Breast epithelium (tissue), 4 donors: ENCODE results near the gene PPM1M. TPM values are rescaled to one million over a fixed set of nuclear protein-coding genes. Genes with fewer than 3 reads are reported as not detected.

Experiments
- DNase-seq, 2 donors: peaks; one replicate each; pipeline ENCODE4 v3.0.0-alpha.2; 2019; ENCODE audit warnings: low spot score in 2 of 2
- H3K27ac ChIP-seq, 2 donors: fragments of 200-600 bp; sonication (generic) in 1 of 2; one replicate each; pipeline ENCODE4 v1.5.1; 2016 to 2019; ENCODE audit warnings: mild to moderate bottlenecking in 1 of 2
- H3K27me3 ChIP-seq, 2 donors: fragments of 200-600 bp; sonication (generic) in 1 of 2; one replicate each; pipeline versions ENCODE4 v1.5.1 to v1.6.0; 2017 to 2019; ENCODE audit warnings: control low read depth in 1 of 2, mild to moderate bottlenecking in 1 of 2
- H3K36me3 ChIP-seq: fragments of 200-600 bp; one replicate; pipeline ENCODE4 v1.5.1; 2019
- H3K4me1 ChIP-seq, 2 donors: fragments of 200-600 bp; sonication (generic); one replicate each; pipeline ENCODE4 v1.5.1; 2016 to 2019; ENCODE audit warnings: control low read depth in 1 of 2
- H3K4me3 ChIP-seq, 3 donors: fragments of 200-600 bp; sonication (generic); 1 replicate in 2 of 3; 2 replicates in 1 of 3; pipeline ENCODE4 v1.5.1; 2016 to 2019; ENCODE audit warnings: mild to moderate bottlenecking in 3 of 3, moderate library complexity in 2 of 3
- H3K9me3 ChIP-seq, 2 donors: fragments of 200-600 bp; sonication (generic) in 1 of 2; one replicate each; pipeline ENCODE4 v1.5.1; 2016 to 2019; ENCODE audit warnings: control low read depth in 1 of 2
- POLR2A ChIP-seq: fragments of 450-650 bp; IDR thresholded peaks from one replicate; pipeline ENCODE4 v1.6.1; 2016; ENCODE audit warnings: antibody characterized with exemption, mild to moderate bottlenecking, moderate library complexity
- POLR2AphosphoS5 ChIP-seq, 3 donors: sonication (generic); formaldehyde crosslinking; IDR thresholded peaks; one replicate each; pipeline ENCODE4 v1.6.1; 2017; ENCODE audit warnings: antibody characterized with exemption in 3 of 3
- intact Hi-C: fragments of 100-400 bp; cut with DNase I; formaldehyde crosslinking; loops from one replicate; pipeline ENCODE4 v1.15.1; 2023; ENCODE audit warnings: low total_unique reads
- total RNA-seq, 3 donors: library from RNA; depleted of rRNA; stranded (reverse); fragments of >200 nt; gene quantifications; one replicate each; pipeline ENCODE4 v1.1.0, GENCODE V29; 2016
- TF ChIP-seq, protein P1 (sequence below), 3 donors: fragments of 450-650 bp; IDR thresholded peaks; one replicate each; pipeline ENCODE4 v1.5.1; 2016 to 2017; ENCODE audit warnings: antibody characterized with exemption in 3 of 3, mild to moderate bottlenecking in 3 of 3, moderate library complexity in 3 of 3

PPM1M gene
- total RNA-seq, 3 donors from 2014 or later, result 15.4 to 31.2 (median 20.2) TPM

- no peak for DNase-seq
- no peak for TF ChIP-seq POLR2AphosphoS5 (IDR thresholded peaks at IDR 0.05)
- no peak for TF ChIP-seq POLR2A
- TF ChIP-seq, protein P1, sequence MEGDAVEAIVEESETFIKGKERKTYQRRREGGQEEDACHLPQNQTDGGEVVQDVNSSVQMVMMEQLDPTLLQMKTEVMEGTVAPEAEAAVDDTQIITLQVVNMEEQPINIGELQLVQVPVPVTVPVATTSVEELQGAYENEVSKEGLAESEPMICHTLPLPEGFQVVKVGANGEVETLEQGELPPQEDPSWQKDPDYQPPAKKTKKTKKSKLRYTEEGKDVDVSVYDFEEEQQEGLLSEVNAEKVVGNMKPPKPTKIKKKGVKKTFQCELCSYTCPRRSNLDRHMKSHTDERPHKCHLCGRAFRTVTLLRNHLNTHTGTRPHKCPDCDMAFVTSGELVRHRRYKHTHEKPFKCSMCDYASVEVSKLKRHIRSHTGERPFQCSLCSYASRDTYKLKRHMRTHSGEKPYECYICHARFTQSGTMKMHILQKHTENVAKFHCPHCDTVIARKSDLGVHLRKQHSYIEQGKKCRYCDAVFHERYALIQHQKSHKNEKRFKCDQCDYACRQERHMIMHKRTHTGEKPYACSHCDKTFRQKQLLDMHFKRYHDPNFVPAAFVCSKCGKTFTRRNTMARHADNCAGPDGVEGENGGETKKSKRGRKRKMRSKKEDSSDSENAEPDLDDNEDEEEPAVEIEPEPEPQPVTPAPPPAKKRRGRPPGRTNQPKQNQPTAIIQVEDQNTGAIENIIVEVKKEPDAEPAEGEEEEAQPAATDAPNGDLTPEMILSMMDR (IDR thresholded peaks at IDR 0.05), result no peak
- intact Hi-C loops, result no loop called here
- Histone ChIP-seq H3K9me3 (no peaks in the 10 kb centered on the region), H3K27ac (no peak overlapping the region), H3K4me3 (no peak overlapping the region), H3K36me3 (no peaks in the 10 kb centered on the region), H3K27me3 (no peaks in the 10 kb centered on the region), H3K4me1 (no peaks in the 10 kb centered on the region)
These were observed 48.1 kb downstream of the PPM1M start for GRCh38 chr3:52293491-52294319.

- no peaks in the 10 kb centered on the region for H3K4me1 ChIP-seq
- H3K4me3 ChIP-seq, result no peak overlapping the region
- no peaks in the 10 kb centered on the region for H3K9me3 ChIP-seq
- no peaks in the 10 kb centered on the region for H3K36me3 ChIP-seq
- DNase-seq, result no peak
- TF ChIP-seq, protein P1 (IDR thresholded peaks at IDR 0.05), result no peak
- TF ChIP-seq POLR2AphosphoS5 (IDR thresholded peaks at IDR 0.05) (no peak), POLR2A (no peak)
- no peaks in the 10 kb centered on the region for H3K27me3 ChIP-seq
- no peak overlapping the region for H3K27ac ChIP-seq
- intact Hi-C loops, result no loop called here
These were observed 49.0 kb downstream of the PPM1M start for GRCh38 chr3:52294320-52295150.

- no peaks in the 10 kb centered on the region for H3K27me3 ChIP-seq
- H3K4me3 ChIP-seq, result no peak overlapping the region
- H3K9me3 ChIP-seq, result no peaks in the 10 kb centered on the region
- intact Hi-C loops, result no loop called here
- no peak for TF ChIP-seq POLR2A
- TF ChIP-seq, protein P1 (IDR thresholded peaks at IDR 0.05), result no peak
- no peak for TF ChIP-seq POLR2AphosphoS5 (IDR thresholded peaks at IDR 0.05)
- H3K36me3 ChIP-seq, result no peaks in the 10 kb centered on the region
- no peak overlapping the region for H3K27ac ChIP-seq
- no peak for DNase-seq
- H3K4me1 ChIP-seq, result no peaks in the 10 kb centered on the region
These were observed 50.2 kb downstream of the PPM1M start for GRCh38 chr3:52295671-52296208.

- no peak overlapping the region for H3K27ac ChIP-seq
- DNase-seq, result no peak
- H3K27me3 ChIP-seq, result no peaks in the 10 kb centered on the region
- no peaks in the 10 kb centered on the region for H3K36me3 ChIP-seq
- intact Hi-C loops, result no loop called here
- no peaks in the 10 kb centered on the region for H3K4me1 ChIP-seq
- H3K4me3 ChIP-seq, result no peak overlapping the region
- H3K9me3 ChIP-seq, result no peaks in the 10 kb centered on the region
- TF ChIP-seq POLR2AphosphoS5 (IDR thresholded peaks at IDR 0.05), result no peak
- TF ChIP-seq POLR2A, result no peak
- TF ChIP-seq, protein P1 (IDR thresholded peaks at IDR 0.05), result no peak
These were observed 51.9 kb downstream of the PPM1M start for GRCh38 chr3:52297242-52298148.
